Measurements from ENCODE around the gene AJAP1. TPM values are rescaled to one million over a fixed set of nuclear protein-coding genes. Genes with fewer than 3 reads are reported as not detected.
A peak's percentile ranks its signal among the peaks of the same experiment; 100 is the strongest.

The AJAP1 gene
- total and polyA plus RNA-seq, 12 donors: 0.02 to 0.94 (median 0.09) TPM; not detected in 3

- Histone ChIP-seq H3K36me3 (no peaks in the 10 kb centered on the region), H3K4me1 (peaks cover 0 to 4% (median 0%) of the 10 kb centered on the region in 9 donors), H3K27ac (no peak overlapping the region), H3K4me3 (no peak overlapping the region), H3K9me3 (no peaks in the 10 kb centered on the region), H3K27me3 (peaks cover 0 to 34% (median 10%) of the 10 kb centered on the region in 7 donors)
- ATAC-seq: peak; percentile 70 to 92 (median 83)
- no peak for TF ChIP-seq CTCF (IDR thresholded peaks at IDR 0.05)
- 59 to 64% methylated on average over 14 of the region's 14 CpGs for WGBS, 2 donors
- DNase-seq: peak; percentile 64 to 77
- intact Hi-C loops (cut with DNase I): no loop called here
These were observed 146.9 kb downstream of the AJAP1 start for GRCh38 chr1:4801192-4801924.

- Histone ChIP-seq H3K4me1 (peaks cover 0 to 4% (median 0%) of the 10 kb centered on the region in 9 donors), H3K4me3 (no peak overlapping the region), H3K36me3 (no peaks in the 10 kb centered on the region), H3K27me3 (peaks cover 0 to 39% (median 15%) of the 10 kb centered on the region in 7 donors), H3K9me3 (peaks cover 0 to 5% (median 0%) of the 10 kb centered on the region in 11 donors), H3K27ac (no peak overlapping the region)
- WGBS, 2 donors: 71 to 77% methylated on average over 6 of the region's 6 CpGs
- no peak for TF ChIP-seq CTCF (IDR thresholded peaks at IDR 0.05)
- no peak for DNase-seq
- intact Hi-C loops (cut with DNase I): no loop called here
- peak in 4 of 8 donors; percentile 13 to 32 (median 18) for ATAC-seq
These were observed 147.6 kb downstream of the AJAP1 start for GRCh38 chr1:4802024-4802423.

GRCh38 chr1:4803335-4803734 is 148.9 kb downstream of the AJAP1 start:
- no peak for TF ChIP-seq CTCF (IDR thresholded peaks at IDR 0.05)
- no peak for ATAC-seq
- Histone ChIP-seq H3K9me3 (peaks cover 0 to 16% (median 0%) of the 10 kb centered on the region in 11 donors), H3K4me3 (no peak overlapping the region), H3K36me3 (no peaks in the 10 kb centered on the region), H3K27ac (no peak overlapping the region), H3K4me1 (peaks cover 0 to 4% (median 0%) of the 10 kb centered on the region in 9 donors), H3K27me3 (peaks cover 0 to 39% (median 13%) of the 10 kb centered on the region in 7 donors)
- DNase-seq: no peak
- intact Hi-C loops (cut with DNase I): no loop called here

GRCh38 chr1:4805987-4806386 is 151.6 kb downstream of the AJAP1 start:
- no peak for TF ChIP-seq CTCF (IDR thresholded peaks at IDR 0.05)
- ATAC-seq (no peak), DNase-seq (no peak)
- Histone ChIP-seq H3K27me3 (peaks cover 0 to 54% (median 8%) of the 10 kb centered on the region in 7 donors), H3K36me3 (no peaks in the 10 kb centered on the region), H3K9me3 (peaks cover 0 to 17% (median 0%) of the 10 kb centered on the region in 11 donors), H3K4me1 (peaks cover 0 to 4% (median 0%) of the 10 kb centered on the region in 9 donors), H3K4me3 (no peak overlapping the region), H3K27ac (no peak overlapping the region)
- 10 to 11% methylated on average over 2 of the region's 2 CpGs for WGBS, 2 donors
- intact Hi-C loops (cut with DNase I): no loop called here

Data from heart right ventricle (tissue), 16 donors.